22Rv1 (cell line): ENCODE results near the gene FARP1.

Source experiments
- ZFX ChIP-seq: fragments of 450-650 bp; IDR thresholded peaks from 2 replicates; pipeline ENCODE4 v1.6.1; 2017; ENCODE audit warnings: antibody characterized with exemption, borderline replicate concordance
- TF ChIP-seq, protein P1 (sequence below): fragments of 450-650 bp; IDR thresholded peaks from 2 replicates; pipeline ENCODE4 v1.5.1; 2017; ENCODE audit warnings: mild to moderate bottlenecking

DNA sequence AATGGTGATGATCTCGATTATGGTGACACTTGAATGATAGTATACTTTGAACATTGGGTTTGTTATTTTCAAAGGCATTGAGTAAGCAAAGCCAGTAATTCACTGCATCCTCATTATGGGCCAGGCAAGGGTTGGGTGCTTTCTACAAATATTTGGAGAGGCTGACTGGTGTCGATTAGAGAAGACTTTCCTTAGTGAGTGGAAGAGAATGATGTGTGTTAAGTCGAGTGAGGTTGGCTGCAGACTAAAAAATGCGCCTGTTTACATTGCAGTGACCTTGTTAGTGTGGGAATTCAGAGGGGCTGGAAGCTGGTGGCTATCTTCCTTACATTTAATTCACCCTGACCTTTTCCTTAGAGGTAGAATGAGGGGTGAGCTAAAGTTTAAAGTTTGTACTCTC, 56.6 kb downstream of the FARP1 start:
- TF ChIP-seq, protein P1, sequence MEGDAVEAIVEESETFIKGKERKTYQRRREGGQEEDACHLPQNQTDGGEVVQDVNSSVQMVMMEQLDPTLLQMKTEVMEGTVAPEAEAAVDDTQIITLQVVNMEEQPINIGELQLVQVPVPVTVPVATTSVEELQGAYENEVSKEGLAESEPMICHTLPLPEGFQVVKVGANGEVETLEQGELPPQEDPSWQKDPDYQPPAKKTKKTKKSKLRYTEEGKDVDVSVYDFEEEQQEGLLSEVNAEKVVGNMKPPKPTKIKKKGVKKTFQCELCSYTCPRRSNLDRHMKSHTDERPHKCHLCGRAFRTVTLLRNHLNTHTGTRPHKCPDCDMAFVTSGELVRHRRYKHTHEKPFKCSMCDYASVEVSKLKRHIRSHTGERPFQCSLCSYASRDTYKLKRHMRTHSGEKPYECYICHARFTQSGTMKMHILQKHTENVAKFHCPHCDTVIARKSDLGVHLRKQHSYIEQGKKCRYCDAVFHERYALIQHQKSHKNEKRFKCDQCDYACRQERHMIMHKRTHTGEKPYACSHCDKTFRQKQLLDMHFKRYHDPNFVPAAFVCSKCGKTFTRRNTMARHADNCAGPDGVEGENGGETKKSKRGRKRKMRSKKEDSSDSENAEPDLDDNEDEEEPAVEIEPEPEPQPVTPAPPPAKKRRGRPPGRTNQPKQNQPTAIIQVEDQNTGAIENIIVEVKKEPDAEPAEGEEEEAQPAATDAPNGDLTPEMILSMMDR: no peak
- no peak for TF ChIP-seq ZFX
